HG03469 (cell line): ENCODE measurements around the gene MTR.

ENCODE experiments used
- ATAC-seq: cut with Tn5 transposase; IDR thresholded peaks from one replicate; pipeline ENCODE4 v1.9.1; 2021; ENCODE audit warnings: mild to moderate bottlenecking, moderate library complexity, moderate number of reproducible peaks; ENCODE audit not compliant: unreplicated experiment

The MTR gene

DNA sequence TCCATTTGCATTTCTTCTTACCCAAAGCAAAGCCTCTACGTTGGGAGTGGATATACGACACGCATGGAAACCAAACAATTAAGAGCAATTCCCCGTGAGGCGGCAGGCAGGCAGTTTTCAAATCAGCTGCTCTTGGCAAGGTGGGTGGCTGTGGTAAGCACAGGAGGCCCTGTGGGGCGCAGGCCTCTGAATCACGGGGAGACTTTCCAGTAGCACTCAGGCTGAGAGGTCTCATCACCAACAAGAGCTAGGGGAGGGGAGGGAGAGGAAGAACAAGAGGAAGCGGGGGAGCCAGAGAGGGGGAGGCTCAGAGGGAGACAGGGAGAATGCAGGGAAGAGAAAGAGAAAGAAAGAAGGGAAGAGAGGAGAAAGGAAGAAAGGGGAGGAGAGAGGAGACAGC is 152.7 kb downstream of the MTR start:
- ATAC-seq = no peak

DNA sequence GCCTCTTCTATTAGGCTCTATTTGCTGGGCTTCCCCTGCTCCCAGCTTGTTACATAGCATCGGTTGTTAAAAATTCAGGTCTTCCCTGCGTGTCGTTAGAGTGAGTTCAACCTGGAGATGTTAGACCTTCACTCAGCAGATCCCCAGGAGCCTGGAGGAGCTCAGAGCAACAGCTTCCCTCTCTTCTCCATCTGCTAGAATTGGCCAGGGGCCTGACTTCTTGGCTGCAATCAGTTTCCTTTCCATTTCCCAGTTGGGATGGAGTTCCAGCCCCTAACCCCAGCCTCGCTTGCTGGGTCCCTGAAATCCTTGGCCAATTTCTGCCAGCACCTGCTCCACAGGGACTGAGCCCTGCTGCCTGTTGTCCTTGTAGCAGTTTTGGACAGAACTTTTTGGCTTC is 153.3 kb downstream of the MTR start:
- ATAC-seq = no peak

DNA sequence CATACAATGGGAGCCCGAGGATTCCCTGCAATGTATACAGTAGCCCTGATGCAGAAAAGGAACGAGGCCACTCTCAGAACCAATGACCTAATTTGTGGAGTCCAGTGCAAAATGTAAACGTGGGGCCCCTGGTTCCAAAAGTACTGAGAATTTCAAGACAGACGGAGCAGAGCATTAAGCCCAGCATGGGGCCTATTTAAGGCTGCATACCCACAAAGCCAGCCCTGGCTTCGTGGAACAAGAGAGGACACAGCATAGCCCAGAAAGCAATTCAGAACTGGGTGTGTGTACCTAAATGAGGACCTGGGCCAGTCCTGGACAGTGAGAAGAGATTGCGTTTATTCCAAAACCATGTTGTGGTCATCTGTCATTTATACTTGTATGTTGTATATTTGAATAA is 153.9 kb downstream of the MTR start:
- no peak for ATAC-seq

DNA sequence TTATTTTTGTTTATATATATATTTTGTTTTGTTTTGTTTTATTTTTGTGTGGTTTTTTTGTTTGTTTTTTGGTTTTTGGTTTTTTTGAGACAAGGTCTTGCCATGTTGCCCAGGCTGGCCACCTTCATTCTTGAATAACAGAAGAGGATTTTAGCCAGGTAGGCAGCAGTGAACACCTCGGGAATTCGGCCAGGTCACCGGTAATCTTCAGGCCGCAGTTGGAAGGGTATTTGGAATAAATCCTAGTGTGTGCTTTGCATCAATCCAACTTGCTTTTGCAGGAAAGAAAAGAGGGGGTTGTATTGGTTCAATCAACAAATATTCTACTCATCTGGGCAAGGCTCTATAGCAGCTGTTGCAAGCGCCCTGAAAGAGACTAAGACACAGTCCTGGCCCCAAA is 155.3 kb downstream of the MTR start:
- ATAC-seq = no peak

DNA sequence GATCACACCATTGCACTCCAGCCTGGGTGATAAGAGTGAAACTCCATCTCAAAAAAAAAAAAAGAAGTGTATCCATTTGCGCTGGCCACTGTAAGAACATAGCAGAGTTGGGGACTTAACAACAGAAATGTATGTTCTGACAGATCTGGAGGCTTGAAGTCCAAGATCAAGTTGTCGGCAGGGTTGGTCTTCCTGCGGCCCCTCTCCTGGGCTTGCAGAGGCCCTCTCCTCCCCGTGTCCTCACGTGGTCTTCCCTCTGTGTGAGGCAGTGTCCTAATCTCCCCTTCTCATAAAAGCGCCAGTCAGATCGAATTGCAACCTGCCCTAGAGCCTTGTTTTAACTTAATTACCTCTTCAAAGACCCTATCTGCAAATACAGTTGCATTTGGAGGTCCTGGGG is 156.6 kb downstream of the MTR start:
- no peak for ATAC-seq

DNA sequence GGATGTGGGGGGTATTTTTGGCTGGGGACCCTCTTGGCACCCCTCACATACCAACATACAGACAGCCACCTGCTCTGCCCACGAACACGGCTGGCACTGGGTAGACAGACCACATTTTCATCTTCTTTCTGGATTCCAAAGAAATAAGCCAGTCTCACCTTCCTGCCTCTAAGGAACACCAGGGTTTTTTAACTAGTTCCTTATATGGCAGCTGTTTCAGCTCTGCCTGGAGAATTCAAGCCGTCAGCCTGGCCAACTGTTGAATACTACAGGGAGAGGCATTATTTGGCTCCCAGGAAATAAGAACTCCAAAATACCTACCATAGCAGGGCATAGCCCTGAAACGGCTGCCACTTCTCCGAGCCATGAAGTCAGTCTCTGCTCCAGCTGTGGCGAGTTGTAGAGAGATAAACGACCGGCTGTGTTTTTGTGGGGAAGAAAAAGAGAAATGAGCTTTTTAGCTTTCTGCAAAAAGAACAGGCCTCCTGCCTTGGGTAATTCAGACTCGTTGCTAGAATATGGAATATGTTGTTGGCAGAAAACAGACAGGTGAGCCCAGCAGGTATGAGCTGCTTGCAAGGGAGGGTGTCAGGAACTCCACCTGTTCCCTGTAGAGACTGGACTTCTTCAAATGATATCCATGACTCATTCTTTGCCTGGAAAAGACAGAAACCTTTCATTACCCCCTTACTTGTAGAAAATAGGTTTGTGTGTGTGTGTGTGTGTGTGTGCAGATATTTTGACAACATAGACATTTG is 157.3 kb downstream of the MTR start:
- no peak for ATAC-seq

DNA sequence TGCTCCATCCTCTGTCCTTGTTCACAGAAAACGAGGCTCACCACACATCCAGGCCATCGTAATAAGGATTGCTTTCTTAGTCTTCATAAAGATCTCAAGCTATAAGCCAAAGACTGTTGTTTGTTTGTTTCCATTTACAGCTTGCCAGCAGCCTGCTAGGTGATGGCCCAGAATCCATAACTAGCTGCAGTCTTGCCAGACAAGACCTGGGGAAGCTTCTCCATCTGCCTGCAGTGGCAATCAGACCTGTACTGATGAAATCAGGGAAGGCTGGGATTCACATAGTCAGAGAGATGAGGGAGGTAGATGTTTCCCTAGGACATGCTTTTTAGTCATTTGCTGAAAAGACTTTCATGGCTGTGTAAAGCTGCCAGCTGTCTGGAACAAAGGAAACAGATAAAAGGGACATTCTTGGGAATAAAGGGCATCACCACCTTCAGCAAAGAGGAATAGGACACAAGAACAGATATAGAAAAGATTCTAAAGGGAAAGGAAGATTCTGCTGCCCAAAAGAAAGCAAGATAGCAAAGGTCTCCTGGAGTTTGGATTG is 158.1 kb downstream of the MTR start:
- ATAC-seq = no peak
